DMS53 (cell line): ENCODE measurements around the gene MSX1.
"Not testable (repeated sequence)": the region's sequence is repeated elsewhere in the genome, so short reads cannot be mapped to it uniquely, and the experiment has no call there.

Source experiments
- DNase-seq: peaks from one replicate; lab custom pipeline; 2025; lab: John Stamatoyannopoulos, UW

MSX1 gene

GRCh38 chr4:4859325-4859798, at the start of gene MSX1:
MSX1 (plus strand) TSS chr4:4859665; CDS start chr4:4859900, 235 bp downstream.
- peak; percentile 94 for DNase-seq

DNA sequence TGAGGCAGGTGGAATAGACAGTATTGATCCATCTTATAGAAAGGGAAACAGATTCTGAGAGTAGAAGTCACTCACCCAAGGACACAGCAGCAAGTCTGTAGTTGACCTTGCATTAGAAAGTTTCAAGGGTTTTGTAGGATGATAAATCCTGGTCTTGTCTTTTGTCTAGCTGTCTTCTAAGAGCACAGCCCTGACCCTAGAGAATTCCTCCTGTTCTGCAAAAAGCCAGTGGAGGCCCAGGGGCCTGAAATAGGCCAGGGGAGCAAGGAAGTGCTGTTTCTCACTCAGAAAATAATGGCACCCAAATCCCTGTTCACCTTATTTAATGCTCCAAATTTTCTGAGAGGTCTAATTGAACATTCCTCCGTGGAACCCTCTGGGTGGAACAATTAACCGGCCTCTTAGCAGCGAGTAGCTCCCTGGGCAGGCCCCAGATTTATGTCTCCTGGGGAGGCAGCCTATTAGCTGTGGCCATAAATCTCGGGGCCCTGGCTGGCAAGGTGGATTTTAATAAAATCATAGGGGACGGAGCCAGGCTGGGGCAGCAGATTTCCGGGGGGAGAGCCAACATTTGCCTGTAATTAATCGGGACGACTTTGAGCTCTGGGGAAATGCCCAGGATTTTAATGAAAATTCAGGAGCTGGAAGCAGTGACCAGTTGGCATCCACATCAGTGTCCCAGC, 49.2 kb upstream of the MSX1 start:
- DNase-seq: no peak

DNA sequence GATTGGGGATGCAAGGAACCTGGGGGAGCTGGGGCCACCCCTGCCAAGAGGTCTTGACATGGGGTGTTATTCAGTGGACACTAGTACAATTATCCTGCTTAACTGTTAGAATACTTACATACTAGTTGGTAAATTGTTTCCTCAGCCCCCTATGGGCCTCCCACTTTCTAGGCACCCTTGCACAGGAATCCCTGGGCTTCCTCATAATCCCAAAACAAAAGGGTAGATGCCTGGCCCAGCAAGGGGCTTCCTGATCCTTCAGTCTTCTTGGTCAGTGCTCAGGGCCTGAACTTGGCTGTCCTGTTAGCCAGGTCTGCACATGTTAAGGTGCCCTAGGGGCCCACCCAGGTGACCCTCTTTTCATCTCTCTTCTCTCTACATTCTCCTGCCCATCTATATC, 48.7 kb upstream of the MSX1 start:
- DNase-seq: no peak

GRCh38 chr4:4812145-4812794, 47.2 kb upstream of the MSX1 start:
- no peak for DNase-seq

GRCh38 chr4:4818415-4819212, 40.9 kb upstream of the MSX1 start:
- no peak for DNase-seq

DNA sequence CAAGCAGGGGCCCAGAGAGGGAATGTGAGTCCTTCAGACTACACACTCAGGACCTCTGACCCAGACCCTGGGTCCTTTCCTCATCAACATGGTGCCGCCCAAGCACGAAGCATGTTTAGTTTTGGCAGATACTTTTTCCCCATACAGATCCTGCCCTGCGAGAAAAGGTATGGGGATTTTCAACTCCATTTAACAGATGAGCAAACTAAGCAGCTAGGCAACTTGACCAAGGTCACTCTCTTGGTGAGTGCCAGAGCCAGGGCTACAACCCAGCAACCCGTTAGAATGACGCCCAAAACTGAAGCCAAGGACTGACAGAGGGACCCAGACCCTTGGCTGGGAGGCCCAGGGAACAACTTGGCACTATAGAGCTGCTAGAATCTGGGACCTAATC, 40.3 kb upstream of the MSX1 start:
- DNase-seq: no peak

- DNase-seq: no peak
These were observed 39.2 kb upstream of the MSX1 start for GRCh38 chr4:4820261-4820660.

GRCh38 chr4:4820739-4821138, 38.7 kb upstream of the MSX1 start:
- DNase-seq: no peak

DNA sequence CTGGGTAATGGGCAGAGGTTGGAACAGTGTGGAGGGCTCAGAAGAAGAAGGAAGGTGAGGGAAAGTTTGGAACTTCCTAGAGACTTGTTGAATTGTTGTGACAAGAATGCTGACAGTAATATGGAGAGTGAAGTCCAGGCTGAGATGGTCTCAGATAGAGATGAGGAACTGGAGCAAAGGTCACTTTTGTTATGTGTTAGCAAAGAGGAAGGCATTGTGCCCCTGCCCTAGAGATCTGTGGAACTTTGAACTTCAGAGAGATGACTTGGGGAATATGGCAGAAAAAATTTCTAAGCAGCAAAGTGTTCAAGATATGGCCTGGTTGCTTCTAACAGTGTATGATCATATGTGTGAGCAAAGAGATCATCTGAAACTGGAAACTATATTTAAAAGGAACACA, 37.9 kb upstream of the MSX1 start:
- DNase-seq: no peak

GRCh38 chr4:4822286-4822685, 37.2 kb upstream of the MSX1 start:
- not testable (repeated sequence) for DNase-seq

DNA sequence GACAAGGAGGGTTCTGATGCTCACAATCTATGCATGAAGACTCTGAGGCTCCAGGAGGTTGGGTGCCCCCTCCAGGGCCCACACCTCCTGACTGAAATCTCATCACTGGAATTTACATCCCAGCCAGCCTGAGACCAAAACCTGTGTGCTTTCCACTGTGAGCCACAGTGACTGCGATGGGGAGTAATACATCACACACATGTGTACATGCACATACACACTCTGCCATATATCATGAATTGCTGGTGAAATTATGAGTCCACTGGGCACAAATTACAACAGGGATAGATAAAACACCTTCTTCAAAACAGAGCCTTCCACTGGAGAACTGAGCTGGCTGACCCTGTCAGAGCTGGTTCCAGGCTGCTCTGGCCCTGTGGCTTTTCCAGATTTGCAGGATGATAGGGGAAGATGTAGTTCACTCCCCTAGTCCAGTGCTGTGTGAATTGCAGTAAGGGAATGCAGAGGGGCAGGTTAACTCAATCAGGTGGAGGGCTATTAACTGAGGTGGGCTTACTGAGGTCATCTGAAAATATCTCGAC, 35.8 kb upstream of the MSX1 start:
- no peak for DNase-seq

DNA sequence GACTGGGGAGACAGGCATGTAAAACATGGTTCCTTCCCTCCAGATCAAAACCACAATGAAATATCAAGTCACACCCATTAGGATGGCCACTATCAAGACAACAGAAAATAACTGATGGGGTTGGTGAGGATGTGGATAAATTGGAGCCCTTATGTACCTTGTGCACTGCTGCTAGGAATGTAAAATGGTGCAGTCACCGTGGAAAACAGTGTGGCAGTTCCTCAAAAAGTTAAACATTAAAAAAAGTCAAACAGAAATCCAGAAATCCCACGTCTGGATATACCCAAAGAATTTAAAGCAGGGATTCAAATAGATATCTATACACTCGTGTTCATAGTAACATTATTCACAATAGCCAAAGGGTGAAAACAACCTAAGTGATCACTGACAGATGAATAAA, 35.2 kb upstream of the MSX1 start:
- DNase-seq: no peak

DNA sequence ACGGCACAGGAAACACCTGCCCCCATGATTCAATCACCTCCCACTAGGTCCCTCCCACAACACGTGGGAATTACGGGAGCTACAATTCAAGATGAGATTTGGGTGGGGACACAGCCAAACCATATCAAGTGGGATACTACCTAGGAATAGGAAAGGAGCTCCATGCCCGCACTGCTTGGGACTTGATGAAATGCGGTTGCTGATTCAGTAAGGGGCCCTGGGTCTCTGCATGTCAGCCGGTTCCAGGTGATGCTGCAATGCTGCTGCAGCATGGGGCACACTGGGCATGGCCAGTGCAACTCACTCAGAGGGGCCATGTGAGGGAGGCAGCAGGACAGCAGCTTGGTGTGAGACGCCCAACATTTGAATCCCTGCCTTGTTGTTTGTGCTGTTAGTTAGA, 34.0 kb upstream of the MSX1 start:
- no peak for DNase-seq

DNA sequence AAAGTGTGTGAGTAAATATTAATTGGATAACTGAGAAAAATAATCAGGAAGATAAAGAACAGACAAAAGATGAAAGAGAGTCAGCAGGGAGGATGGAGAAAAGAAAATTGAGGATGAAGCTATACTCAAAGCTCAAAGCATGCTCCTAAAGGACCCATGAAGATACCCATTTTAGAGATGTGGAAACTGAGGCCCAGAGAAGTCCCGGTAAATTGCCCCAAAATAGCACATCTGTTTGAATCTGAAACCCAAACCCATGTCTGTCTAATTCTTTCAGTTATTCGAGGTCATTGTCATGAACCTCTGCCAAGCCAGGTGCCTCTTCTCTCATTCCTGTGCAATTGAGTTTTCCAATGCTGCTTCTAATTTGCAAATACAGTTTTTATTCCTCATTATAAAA, 29.6 kb upstream of the MSX1 start:
- DNase-seq: no peak

DNA sequence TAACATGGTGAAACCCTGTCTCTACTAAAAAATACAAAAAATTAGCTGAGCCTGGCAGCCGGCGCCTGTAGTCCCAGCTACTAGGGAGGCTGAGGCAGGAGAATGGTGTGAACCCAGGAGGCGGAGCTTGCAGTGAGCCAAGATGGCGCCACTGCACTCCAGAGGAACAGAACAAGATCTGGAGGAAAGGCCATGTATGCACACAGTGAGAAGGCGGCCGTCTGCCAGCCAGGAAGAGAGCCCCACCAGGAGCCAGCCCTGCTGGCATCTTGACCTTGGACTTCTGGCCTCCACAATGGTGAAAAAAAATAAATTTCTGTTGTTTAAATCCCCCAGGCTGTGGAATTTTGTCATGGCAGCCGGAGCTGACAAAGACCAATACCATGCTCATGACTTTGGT, 28.2 kb upstream of the MSX1 start:
- DNase-seq: no peak

DNA sequence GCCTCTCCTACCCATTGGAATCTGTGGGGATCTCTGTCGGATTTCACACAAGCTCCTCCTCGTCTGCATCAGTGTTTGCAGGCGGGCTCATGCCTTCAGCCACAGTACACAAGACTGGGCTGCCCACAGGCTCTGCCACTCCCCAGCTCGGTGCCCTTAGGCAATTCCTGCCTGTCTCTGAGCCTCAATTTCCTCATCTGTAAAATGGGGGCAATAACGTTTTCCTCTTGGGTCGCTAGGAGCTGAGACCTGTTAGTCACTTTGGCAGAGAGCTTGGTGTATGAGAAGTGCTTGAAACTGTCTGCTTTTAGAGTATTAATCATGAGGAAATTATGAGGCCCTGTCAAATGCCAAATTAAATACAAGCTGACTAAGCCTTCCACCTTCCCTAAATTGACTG, 27.6 kb upstream of the MSX1 start:
- no peak for DNase-seq

DNA sequence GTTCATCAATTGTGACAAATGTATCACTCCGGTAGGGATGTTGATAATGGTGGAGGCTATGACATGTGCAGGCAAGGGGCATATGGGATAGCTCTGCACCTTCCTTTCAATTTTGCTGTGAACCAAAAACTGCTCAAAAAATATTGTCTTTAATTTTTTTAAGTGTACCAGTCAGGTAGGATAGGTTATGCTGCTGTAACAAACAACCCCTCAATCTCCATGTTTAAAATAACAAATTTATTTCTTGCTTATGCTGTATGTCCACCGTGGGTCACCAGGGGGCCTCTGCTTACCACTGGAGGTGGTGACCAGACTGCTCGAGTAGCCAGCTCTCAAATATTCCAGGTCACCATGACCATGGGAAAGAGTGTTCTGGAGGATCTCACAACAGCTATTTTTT, 23.4 kb upstream of the MSX1 start:
- no peak for DNase-seq

DNA sequence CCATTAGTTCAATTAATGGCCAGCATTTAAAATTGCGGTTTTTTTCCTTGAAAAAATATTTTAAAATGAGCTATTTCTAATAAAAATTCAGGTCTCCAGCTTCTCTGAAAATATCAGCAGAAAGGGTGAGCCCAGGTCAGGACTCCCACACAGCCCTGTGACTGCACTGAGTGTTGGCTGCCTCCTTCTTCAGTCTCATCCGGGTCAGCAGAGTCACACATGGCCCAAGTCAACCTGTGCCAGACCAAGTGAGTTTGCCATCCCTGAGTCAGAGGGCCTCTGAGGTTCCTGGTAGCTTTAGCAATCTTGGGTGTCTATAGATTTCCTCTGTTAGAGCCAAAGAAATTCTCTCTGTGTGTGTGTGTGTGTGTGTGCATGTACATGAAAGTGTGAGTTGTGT, 22.1 kb upstream of the MSX1 start:
- DNase-seq: no peak

- DNase-seq: no peak
These were observed 21.2 kb upstream of the MSX1 start for GRCh38 chr4:4838051-4838935.

DNA sequence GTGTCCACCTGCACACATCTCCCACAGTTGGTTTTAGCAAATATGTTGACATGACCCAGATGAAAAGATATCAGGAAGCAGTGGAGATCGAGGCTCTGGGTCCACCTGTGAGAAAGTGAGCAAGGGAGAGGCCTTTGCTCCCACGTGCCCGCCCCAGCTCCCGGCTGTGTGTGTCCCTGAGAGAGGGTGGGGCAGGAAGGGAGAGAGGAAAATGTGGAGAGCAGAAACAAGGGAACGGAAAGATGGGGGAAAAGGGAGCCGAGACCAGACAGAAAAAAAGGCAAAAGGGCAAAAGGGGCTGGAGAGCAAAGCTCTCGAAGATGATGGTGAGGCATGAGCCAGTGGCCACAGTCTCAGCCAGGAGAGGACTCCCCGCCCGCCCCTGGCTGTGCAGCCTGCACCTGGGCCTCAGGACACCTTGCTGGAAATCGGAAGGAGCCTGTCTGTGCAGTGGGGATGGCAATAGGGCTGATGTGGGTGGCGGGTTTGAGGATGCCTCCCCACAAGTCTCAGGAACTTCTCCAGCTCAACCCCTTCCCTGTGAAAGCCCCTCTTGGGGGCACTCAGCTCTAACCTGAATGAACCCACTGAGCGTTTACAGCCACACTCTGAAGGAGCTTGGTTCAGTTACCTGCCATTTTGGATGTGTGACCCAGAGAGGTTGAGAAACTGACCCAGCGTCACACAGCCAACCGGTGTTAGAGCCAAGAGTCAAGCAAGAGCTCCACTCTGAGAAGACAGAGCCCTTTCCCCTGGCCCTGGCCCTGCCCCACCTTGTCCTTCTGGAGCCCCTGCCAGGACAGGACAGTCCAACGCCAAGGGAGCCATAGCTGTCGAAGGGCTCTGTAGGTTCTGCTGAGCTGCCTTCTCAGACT, 20.3 kb upstream of the MSX1 start:
- no peak for DNase-seq

GRCh38 chr4:4840351-4840750, 19.1 kb upstream of the MSX1 start:
- DNase-seq: no peak
